Measurements from ENCODE around the gene G6PC2.

The G6PC2 gene

DNA sequence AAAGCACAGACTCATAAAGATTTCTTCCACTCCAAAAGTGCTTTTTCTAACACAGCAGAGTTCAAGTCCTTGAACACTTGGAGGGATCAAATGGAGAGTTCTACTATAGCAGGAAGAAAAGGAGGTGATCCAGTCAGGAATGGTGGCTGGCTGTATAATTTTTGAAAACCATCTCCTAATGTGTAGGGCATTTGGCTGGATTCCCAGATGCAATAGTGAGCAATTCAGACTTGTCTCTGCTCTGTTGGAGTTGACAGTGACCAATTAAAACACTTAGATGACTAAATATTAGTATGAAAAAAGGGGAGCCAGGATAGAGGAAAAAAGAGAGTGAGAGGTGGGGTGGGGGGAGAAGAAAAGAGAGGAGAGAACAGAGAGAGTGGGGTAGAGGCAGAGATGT, 5.3 kb upstream of the G6PC2 start:
- peaks cover 6% of the 10 kb centered on the region for H3K27me3 ChIP-seq
- peaks cover under 1 to 1% of the 10 kb centered on the region in 2 experiments for H3K4me1 ChIP-seq (ENCODE audit: control insufficient read depth in 1 of 2, insufficient read depth in 1 of 2, low read depth in 1 of 2, low read length in 1 of 2)
- no peaks in the 10 kb centered on the region for H3K9me3 ChIP-seq
- H3K36me3 ChIP-seq, result no peaks in the 10 kb centered on the region
- no peak overlapping the region for H3K27ac ChIP-seq
- no peak overlapping the region for H3K4me3 ChIP-seq (ENCODE audit: low read depth in 1 of 2, low read length in 1 of 2)
- no peak for TF ChIP-seq CTCF (IDR thresholded peaks at IDR 0.05)

GRCh38 chr2:168896783-168897182, 4.3 kb upstream of the G6PC2 start:
- H3K36me3 ChIP-seq, result no peaks in the 10 kb centered on the region
- H3K27ac ChIP-seq, result no peak overlapping the region
- no peak for TF ChIP-seq CTCF (IDR thresholded peaks at IDR 0.05)
- H3K9me3 ChIP-seq, result no peaks in the 10 kb centered on the region
- no peak overlapping the region for H3K4me3 ChIP-seq (ENCODE audit: low read depth in 1 of 2, low read length in 1 of 2)
- H3K27me3 ChIP-seq, result peaks cover 2% of the 10 kb centered on the region
- no peaks in the 10 kb centered on the region for H3K4me1 ChIP-seq (ENCODE audit: control insufficient read depth in 1 of 2, insufficient read depth in 1 of 2, low read depth in 1 of 2, low read length in 1 of 2)

- no peak overlapping the region for H3K4me3 ChIP-seq (ENCODE audit: low read depth in 1 of 2, low read length in 1 of 2)
Measured at GRCh38 chr2:168897449-168897848, 3.6 kb upstream of the G6PC2 start.

DNA sequence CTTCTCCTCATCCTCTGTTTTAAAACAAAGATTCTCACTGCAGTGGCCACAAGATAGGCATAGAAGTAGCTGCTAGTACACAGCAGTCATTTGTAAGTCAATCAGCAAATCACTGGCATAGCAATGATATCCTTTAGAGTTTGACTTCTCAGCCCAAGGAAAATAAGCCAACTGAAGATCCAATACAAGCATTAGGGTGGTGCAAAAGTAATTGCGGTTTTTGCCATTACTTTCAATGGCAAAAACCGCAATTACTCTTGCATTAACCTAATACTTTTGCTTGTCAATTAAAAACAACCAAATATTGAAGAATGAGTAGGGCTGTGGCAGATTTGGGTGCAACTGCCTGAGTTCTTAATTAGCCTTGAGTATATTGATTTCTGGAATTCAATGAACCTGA, 2.8 kb downstream of the G6PC2 start:
- Histone ChIP-seq H3K27me3 (no peaks in the 10 kb centered on the region), H3K9me3 (no peaks in the 10 kb centered on the region), H3K27ac (no peak overlapping the region), H3K4me1 (ENCODE audit: control insufficient read depth in 1 of 2, insufficient read depth in 1 of 2, low read depth in 1 of 2, low read length in 1 of 2) (no peaks in the 10 kb centered on the region), H3K4me3 (ENCODE audit: low read depth in 1 of 2, low read length in 1 of 2) (no peak overlapping the region), H3K36me3 (no peaks in the 10 kb centered on the region)
- no peak for TF ChIP-seq CTCF (IDR thresholded peaks at IDR 0.05)

More at GRCh38 chr2:168897449-168897848, 3.6 kb upstream of the G6PC2 start:
- TF ChIP-seq CTCF (IDR thresholded peaks at IDR 0.05), result no peak
- no peaks in the 10 kb centered on the region for H3K9me3 ChIP-seq
- H3K27ac ChIP-seq, result no peak overlapping the region
- no peaks in the 10 kb centered on the region for H3K4me1 ChIP-seq (ENCODE audit: control insufficient read depth in 1 of 2, insufficient read depth in 1 of 2, low read depth in 1 of 2, low read length in 1 of 2)
- no peaks in the 10 kb centered on the region for H3K36me3 ChIP-seq
- H3K27me3 ChIP-seq, result no peaks in the 10 kb centered on the region

- H3K4me3 ChIP-seq (ENCODE audit: low read depth in 1 of 2, low read length in 1 of 2), result no peak overlapping the region
- H3K27me3 ChIP-seq, result no peaks in the 10 kb centered on the region
- no peaks in the 10 kb centered on the region for H3K36me3 ChIP-seq
- no peaks in the 10 kb centered on the region for H3K4me1 ChIP-seq (ENCODE audit: control insufficient read depth in 1 of 2, insufficient read depth in 1 of 2, low read depth in 1 of 2, low read length in 1 of 2)
- H3K9me3 ChIP-seq, result no peaks in the 10 kb centered on the region
- no peak for TF ChIP-seq CTCF (IDR thresholded peaks at IDR 0.05)
- no peak overlapping the region for H3K27ac ChIP-seq
Measured at GRCh38 chr2:168904358-168904757, 3.3 kb downstream of the G6PC2 start.

All from neutrophil (primary cell).